NCI-H82 treated with DMSO at 0.1 percent for 48 hours (cell line): ENCODE results near the gene MAS1L.

Source experiments
- DNase-seq: peaks from one replicate; lab custom pipeline; 2025; ENCODE audit not compliant: unreplicated experiment; lab: John Stamatoyannopoulos, UW

Gene MAS1L

DNA sequence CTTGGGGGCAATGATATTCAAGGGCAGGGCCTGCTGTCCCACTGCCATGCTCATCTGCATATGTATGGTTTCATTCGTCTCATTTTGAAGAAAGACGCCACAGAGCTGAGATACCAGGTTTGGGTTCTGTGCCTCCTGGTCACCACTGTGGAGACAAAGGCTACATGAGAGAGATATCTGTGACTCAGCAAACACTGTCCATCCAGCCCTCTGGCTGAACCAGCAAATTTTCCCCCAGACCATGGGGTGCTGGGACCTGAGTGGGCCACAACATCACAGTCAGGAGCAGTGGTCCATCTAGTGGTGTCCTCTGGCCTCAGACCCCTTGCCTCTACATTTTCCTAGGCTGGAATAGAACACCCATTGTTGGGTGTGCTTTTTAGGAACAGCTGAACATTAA, at the start of gene MAS1L:
Gene MAS1L, minus strand, starts transcription at position 297 of the 400 bp plus-strand sequence. Its CDS starts 54 bp downstream, at position 243.
- DNase-seq = no peak

DNA sequence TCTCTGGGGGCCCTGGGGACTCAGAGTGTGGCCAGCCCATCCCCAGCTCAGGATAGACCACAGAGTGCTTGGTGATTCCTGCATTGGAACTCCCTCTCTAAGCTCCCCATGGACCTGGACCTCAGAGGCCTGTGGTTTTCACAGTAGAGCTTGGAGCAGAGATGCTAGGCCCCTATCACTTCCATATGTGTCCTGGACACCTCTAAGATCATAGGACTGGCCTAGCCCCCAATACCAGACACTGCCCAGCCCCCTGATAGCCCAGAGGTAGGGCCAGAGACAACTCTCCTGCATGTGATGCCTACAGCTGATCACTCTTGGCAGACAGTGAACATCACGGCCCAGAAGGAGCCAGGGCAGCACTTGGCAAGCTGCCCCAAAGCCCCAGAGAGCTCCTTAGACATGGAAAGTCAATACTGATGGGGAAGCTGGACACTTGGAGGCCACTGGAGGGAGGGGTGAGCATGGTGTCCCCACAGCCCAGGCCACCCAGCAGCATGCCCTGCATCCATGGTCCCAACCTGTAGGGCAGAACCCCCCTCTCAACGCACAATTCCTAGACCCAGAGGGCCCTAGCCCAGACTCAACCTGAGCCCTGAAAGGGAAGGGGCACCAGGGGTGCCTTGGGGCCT, 44.7 kb upstream of the MAS1L start:
- no peak for DNase-seq

DNA sequence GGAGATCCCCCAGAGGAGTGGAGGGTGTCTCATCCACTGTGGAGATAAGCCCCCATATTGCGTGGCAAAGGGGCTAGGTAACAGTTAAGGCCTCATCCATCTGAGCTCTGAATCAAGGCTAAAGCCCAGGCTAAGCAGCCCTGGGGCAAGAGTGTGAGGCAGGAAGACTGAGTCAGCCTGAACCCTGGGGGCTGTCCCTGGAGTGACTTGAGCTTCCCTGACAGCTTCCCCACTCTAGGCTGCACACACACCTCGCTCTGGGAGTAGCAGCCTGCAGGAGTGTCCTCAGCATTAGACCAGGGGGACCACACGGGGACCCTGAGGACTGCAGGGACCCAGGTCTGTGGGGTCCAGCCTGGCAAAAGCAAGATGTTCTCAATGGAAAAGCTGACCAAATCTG, 43.9 kb upstream of the MAS1L start:
- no peak for DNase-seq

DNA sequence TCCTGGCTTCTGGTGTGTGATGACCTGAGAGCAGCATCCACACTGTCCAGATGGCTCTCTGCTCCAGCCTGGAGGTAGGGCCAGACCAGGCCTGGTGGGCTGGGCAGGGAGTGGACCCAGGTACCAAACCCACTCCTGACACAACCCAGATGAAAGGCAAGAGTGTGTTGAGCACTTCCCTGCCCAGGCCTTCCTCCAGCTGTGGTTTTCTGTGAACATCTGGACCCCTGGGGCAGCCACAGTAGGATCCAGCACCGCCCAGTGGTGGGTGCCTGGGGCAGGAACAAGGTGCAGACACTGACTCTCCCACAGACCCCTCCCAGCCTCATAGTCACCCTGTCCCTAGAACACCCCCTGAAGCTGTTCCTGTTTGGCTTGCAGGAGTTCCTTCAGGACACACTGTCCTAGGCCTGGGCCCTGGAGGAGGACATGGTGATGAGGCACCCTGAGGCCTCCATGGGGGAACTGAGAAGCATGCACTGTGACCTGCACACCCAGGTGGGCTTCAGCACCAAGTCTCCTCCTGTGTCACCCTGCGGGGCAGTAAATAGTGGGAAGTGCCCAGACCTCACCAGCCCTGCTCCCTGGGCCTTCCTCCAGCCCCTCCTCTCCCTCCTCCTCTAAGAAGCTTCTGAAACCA, 43.0 kb upstream of the MAS1L start:
- DNase-seq = no peak

- no peak for DNase-seq
Measured at GRCh38 chr6:29529956-29530355, 42.2 kb upstream of the MAS1L start.

DNA sequence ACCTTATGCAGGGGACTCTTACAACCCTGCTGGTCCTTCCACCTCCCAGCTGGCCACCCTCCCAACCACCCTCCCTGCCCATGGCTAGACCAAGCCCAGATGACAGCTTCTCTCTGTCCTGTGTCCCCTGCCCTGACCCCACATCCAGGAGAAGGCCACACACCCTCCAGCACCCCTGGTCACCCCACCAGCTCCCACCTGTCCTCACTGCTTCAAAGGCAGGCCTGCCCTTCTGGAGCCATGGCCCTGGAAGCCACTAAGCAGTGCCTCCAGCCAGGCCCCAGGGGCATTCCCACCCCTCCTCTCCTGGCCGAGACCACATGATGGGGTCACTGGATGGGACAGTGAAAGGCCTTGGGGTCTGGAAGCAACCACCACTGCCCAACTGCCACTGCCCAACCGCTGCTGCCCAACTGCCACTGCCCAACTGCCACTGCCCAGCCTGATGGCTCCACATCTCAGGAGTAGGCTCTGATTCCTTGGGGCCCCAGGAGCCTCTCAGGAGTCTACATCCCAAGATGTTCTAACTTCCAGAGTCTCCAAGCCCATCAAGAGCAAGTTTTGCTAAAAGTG, 41.3 kb upstream of the MAS1L start:
- no peak for DNase-seq

GRCh38 chr6:29528300-29528931, 40.7 kb upstream of the MAS1L start:
- no peak for DNase-seq

GRCh38 chr6:29527564-29527963, 39.8 kb upstream of the MAS1L start:
- no peak for DNase-seq

DNA sequence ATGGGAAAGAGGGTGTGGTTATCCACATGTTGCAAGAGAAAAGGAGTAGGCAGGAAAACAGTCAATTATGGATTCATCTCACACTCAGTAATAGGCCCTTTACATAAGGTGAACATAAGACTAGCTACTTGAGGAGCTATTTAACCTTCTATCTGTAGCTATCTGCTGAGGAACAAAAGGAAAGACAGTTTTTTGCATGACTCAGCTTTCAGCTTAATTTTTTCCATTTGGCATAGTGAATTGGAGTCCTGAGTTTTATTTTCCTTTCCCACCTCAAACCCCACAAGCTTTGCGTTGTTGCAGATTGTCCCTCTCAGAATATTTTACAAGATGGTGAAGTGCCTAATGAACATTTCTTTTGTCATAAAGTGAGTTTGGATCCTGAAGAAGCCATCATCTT, 39.4 kb upstream of the MAS1L start:
- DNase-seq = no peak

GRCh38 chr6:29525311-29525639, 37.5 kb upstream of the MAS1L start:
- DNase-seq = no peak

GRCh38 chr6:29524444-29525310, 36.9 kb upstream of the MAS1L start:
- no peak for DNase-seq

- no peak for DNase-seq
Measured at GRCh38 chr6:29524044-29524443, 36.3 kb upstream of the MAS1L start.

- no peak for DNase-seq
Measured at GRCh38 chr6:29522227-29522626, 34.5 kb upstream of the MAS1L start.

DNA sequence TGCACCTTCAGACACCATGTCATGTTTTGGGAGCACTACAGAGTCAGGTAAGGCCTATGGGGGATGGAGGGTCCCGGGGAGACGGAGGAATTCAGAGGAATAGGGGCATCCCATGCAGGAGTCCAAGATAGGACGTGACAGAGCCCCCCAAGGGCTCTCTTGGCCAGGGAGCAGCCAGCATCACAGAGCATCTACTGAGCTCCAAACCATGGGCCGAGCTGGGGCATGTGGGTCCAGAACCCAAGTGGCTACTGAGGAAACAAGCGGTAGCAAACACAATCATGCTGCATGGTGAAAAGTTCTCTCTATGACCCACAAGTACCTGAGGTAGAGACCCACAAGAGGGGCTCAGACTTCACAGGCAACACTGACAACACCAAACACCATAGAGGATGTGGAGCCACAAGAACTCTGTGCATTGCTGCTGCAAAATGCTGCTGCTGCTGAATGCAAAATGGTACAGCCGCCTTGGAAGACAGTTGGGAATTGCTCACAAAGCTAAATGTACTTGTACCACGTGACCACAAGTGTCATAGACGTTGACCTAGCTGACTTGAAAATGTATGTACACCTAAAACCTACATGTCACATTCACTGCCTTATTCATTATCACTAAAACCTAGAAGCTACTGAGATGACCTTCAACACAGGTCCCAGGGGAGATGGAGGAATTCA, 33.4 kb upstream of the MAS1L start:
- no peak for DNase-seq

DNA sequence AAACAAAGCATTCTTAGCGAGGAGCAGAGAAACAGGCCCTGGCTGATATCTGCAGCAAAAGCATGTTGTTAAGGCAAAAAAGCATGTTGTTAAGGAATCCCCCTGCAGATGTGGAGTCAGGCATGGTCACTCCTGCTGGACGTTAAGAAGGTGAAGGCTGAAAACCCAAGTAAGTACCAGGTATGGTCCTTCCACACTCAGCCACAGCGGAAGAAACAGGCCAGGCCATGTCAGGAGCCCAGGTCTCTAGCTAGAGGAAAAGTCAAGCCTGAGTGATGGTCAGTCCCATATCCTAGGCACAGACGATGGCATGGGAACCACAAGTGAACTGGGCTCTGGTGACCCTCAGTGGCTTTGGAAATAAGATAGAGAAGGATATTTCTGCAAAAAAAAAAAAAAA, 32.5 kb upstream of the MAS1L start:
- DNase-seq = no peak

GRCh38 chr6:29519291-29520010, 31.7 kb upstream of the MAS1L start:
- DNase-seq = no peak

- no peak for DNase-seq
Measured at GRCh38 chr6:29517728-29518440, 30.1 kb upstream of the MAS1L start.

- no peak for DNase-seq
Measured at GRCh38 chr6:29517245-29517644, 29.5 kb upstream of the MAS1L start.

DNA sequence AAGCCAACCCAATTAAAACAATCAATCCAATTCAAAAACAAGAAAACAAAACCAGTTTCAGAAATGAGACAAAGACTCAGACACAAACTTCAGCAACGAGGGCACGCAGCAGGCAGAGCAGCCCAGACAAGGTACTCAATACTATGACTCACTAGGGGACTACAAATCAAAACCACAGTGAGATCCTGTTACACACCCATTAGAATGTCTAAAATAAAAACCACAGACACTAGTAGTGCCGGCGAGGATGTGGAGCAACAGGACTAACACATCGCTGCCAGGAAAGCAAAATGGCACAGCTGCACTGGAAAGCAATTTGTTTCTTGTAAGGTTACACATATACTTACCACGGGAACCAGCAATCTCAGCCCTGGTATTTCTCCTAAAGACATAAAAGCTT, 28.4 kb upstream of the MAS1L start:
- DNase-seq = no peak
